Pancreas (tissue), 10 donors: ENCODE data around the gene KBTBD13. TPM values are rescaled to one million over a fixed set of nuclear protein-coding genes. Genes with fewer than 3 reads are reported as not detected.
A peak's percentile ranks its signal among the peaks of the same experiment; 100 is the strongest.

Experiments
- ATAC-seq, 4 donors: fragments of 200-7000 bp; cut with Tn5 transposase; one replicate each; pipeline versions ENCODE4 v1.8.0 to v1.9.1; 2020; ENCODE audit warnings: mild to moderate bottlenecking in 4 of 4, moderate library complexity in 4 of 4
- DNase-seq, 6 donors: peaks; one replicate each; pipeline ENCODE4 v3.0.0-alpha.2; 2020
- FAIRE-seq: peaks from 2 replicates; lab custom pipeline; 2012; peaks lifted over from hg19 to GRCh38; lab: Jason Lieb, UNC
- H3K27ac ChIP-seq, 4 donors: fragments of 200-600 bp; sonication (generic); 1 replicate in 3 of 4; 2 replicates in 1 of 4; pipeline versions ENCODE4 v1.5.0 to v1.8.0; 2020
- H3K27me3 ChIP-seq, 4 donors: fragments of 200-600 bp; one replicate each; pipeline ENCODE4 v1.8.0; 2021
- H3K36me3 ChIP-seq, 3 donors: fragments of 200-600 bp; sonication (generic) in 1 of 3; one replicate each; pipeline versions ENCODE4 v1.5.0 to v1.8.0; 2020 to 2021
- H3K4me1 ChIP-seq, 3 donors: fragments of 200-600 bp; one replicate each; pipeline ENCODE4 v1.8.0; 2021
- H3K4me3 ChIP-seq, 4 donors: fragments of 200-600 bp; sonication (generic) in 2 of 4; one replicate each; pipeline versions ENCODE4 v1.5.0 to v1.8.0; 2020 to 2021
- H3K9me3 ChIP-seq, 4 donors: fragments of 200-600 bp; one replicate each; pipeline ENCODE4 v1.8.0; 2021
- WGBS, 2 donors: extraction: QIAGEN DNeasy Blood & Tissue Kit; methylation state at CpG; one replicate each; pipeline ENCODE4 v1.1.7; 2013; 5-methylcytosine and 5-hydroxymethylcytosine counted together
- intact Hi-C, 3 donors: fragments of 100-400 bp; cut with DNase I; formaldehyde crosslinking; loops; one replicate each; pipeline versions ENCODE4 v1.11.1 to v1.14.2; 2022
- polyA plus RNA-seq, 2 donors: library from polyadenylated mRNA; stranded (reverse); fragments of 200-250 nt; gene quantifications; one replicate each; pipeline ENCODE4 v1.2.3, GENCODE V29; 2013
- total RNA-seq, 6 donors: library from RNA; stranded (reverse); fragmentation: NEBNext Ultra II Directional in 4 of 6; extraction: Animal tissue kit (Norgen Biotek cat#: 25700) in 4 of 6; gene quantifications; one replicate each; pipeline versions ENCODE4 v1.2.1 to v1.2.4, GENCODE V29; 2021 to 2023
- TF ChIP-seq, protein P1 (sequence below), 4 donors: fragments of 200-600 bp; sonication (generic) in 3 of 4; IDR thresholded peaks; one replicate each; pipeline versions ENCODE4 v1.5.0 to v1.8.0; 2021; ENCODE audit warnings: antibody characterized with exemption in 4 of 4
- donor health status: healthy with polysubstance abuse.
- donor health status: DM: no; HTN: no; CAD: no; lungs with moderate emphysema.
- donor health status: DM: no; HTN: no; CAD: no.
- donor health status: control.
- donor health status: control.
- donor health status: Bipolar disorder and iron deficiency.
- donor health status: DM: yes; HTN: yes; CAD: no.
- donor health status: DM: no; HTN: no; CAD: no.
- donor health status: DM: no; HTN: no; CAD: no.
- donor health status: DM: yes; HTN: yes; CAD: no.

The KBTBD13 gene
- total RNA-seq (not detected), polyA plus RNA-seq (not detected)

DNA sequence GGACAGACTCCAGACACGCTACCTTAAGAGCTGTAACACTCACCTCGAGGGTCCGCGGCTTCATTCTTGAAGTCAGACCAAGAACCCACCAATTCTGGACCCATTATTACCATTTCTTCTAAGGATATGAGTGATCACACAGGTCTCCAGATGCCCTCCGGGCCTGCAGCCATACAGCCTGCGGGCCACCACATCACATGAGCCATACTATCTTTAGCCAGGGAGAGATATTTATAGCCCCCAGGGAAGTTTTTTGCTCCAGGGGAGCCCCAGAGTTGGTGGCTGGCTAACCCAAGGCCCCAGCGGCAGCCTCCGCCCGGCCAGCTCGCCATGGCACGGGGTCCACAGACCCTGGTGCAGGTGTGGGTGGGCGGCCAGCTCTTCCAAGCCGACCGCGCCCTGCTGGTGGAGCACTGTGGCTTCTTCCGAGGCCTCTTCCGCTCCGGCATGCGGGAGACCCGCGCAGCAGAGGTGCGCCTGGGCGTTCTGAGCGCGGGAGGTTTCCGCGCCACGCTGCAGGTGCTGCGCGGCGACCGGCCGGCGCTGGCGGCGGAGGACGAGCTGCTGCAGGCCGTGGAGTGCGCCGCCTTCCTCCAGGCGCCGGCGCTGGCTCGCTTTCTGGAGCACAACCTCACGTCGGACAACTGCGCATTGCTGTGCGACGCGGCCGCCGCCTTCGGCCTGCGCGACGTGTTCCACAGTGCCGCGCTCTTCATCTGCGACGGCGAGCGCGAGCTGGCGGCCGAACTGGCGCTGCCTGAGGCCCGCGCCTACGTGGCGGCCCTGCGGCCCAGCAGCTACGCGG lies at the start of gene KBTBD13:
Gene KBTBD13, plus strand, starts transcription at position 261 of the 805 bp plus-strand sequence. Its CDS starts 70 bp downstream, at position 331.
- DNase-seq: peak in 1 of 6 donors; percentile 46
- ATAC-seq: no peak
- Histone ChIP-seq H3K4me1 (no peaks in the 10 kb centered on the region), H3K27me3 (no peaks in the 10 kb centered on the region), H3K27ac (no peak within 1 kb of the TSS), H3K36me3 (no peaks in the 10 kb centered on the region), H3K9me3 (no peaks in the 10 kb centered on the region), H3K4me3 (no peak within 1 kb of the TSS)
- WGBS, 2 donors: 55 to 58% methylated on average over 71 to 73 of the region's 73 CpGs
- FAIRE-seq: no peak
- intact Hi-C loops: no loop called here
- TF ChIP-seq, protein P1, sequence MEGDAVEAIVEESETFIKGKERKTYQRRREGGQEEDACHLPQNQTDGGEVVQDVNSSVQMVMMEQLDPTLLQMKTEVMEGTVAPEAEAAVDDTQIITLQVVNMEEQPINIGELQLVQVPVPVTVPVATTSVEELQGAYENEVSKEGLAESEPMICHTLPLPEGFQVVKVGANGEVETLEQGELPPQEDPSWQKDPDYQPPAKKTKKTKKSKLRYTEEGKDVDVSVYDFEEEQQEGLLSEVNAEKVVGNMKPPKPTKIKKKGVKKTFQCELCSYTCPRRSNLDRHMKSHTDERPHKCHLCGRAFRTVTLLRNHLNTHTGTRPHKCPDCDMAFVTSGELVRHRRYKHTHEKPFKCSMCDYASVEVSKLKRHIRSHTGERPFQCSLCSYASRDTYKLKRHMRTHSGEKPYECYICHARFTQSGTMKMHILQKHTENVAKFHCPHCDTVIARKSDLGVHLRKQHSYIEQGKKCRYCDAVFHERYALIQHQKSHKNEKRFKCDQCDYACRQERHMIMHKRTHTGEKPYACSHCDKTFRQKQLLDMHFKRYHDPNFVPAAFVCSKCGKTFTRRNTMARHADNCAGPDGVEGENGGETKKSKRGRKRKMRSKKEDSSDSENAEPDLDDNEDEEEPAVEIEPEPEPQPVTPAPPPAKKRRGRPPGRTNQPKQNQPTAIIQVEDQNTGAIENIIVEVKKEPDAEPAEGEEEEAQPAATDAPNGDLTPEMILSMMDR (IDR thresholded peaks at IDR 0.05): no peak

DNA sequence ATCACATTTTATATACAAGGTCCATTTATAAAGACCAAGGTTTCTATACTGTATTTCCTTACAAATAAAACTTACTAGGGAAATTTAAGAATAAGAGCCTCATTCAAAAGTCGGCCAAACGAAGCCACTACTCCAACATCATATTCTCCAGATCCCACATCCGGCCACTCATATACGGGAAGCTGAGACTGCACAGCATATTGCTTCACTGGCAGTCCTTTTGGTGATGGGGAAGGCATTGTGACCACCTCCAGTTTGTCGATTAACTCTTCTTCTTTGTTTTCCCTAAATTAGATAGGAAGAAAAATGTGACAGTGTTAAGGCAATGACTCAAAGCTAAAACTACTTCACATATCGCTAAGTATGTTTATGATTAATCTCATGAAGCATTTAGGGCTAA lies 49.8 kb upstream of the KBTBD13 start:
- 88 to 94% methylated on average over 6 of the region's 6 CpGs for WGBS, 2 donors

DNA sequence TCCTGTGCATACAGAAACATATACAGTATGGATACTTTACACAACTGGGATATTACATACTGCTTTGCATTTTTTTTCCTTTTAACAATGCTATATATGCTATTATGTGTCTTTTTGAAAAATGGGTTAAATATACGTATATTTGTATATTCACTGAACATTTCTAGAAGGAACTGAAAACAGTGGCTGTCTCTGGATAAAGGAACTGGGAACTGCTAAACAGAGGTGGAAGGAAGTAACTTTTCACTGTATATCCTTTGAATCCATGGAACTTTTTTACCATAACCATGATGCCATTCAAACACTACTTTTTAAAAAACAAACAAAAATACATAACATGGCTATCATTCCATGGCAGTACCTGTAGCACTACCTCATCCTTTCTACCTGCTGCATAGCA lies 49.0 kb upstream of the KBTBD13 start:
- H3K4me3 ChIP-seq: no peak overlapping the region
- no peaks in the 10 kb centered on the region for H3K36me3 ChIP-seq
- WGBS, 2 donors: 81 to 90% methylated on average over 1 of the region's 1 CpG
- peaks cover 0 to 10% (median 7%) of the 10 kb centered on the region in 3 donors for H3K4me1 ChIP-seq
- DNase-seq (no peak), ATAC-seq (no peak), FAIRE-seq (no peak)
- H3K27me3 ChIP-seq: no peaks in the 10 kb centered on the region
- no peaks in the 10 kb centered on the region for H3K9me3 ChIP-seq
- no peak overlapping the region for H3K27ac ChIP-seq
- intact Hi-C loops: no loop called here
- TF ChIP-seq, protein P1 (IDR thresholded peaks at IDR 0.05): no peak

More for the DNA sequence above, 49.8 kb upstream of the KBTBD13 start:
- FAIRE-seq (no peak), ATAC-seq (no peak), DNase-seq (no peak)
- Histone ChIP-seq H3K36me3 (no peaks in the 10 kb centered on the region), H3K4me1 (peaks cover 0 to 10% (median 10%) of the 10 kb centered on the region in 3 donors), H3K27me3 (no peaks in the 10 kb centered on the region), H3K4me3 (no peak overlapping the region), H3K9me3 (no peaks in the 10 kb centered on the region), H3K27ac (no peak overlapping the region)
- intact Hi-C loops: no loop called here
- TF ChIP-seq, protein P1 (IDR thresholded peaks at IDR 0.05): no peak

DNA sequence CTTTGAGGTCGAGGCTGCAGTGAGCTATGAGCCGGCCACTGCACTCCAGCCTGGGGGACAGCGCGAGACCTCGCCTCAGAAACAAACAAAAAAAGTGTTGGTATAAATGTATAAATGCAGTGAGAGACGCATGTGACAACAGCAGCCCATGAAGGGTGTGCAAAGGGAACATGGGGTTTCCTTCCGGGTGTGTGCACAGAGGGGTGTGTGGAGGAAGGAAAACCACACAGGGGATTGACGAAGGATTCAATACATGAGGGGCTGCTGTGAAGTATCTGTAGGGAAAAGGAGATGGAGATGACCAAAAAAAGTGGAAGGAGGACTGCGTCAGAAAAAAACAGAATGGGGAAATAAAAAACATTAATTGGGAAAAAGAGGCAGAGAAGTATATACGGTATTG lies 48.2 kb upstream of the KBTBD13 start:
- TF ChIP-seq, protein P1 (IDR thresholded peaks at IDR 0.05): no peak
- H3K27me3 ChIP-seq: no peaks in the 10 kb centered on the region
- intact Hi-C loops: no loop called here
- 72 to 77% methylated on average over 10 of the region's 10 CpGs for WGBS, 2 donors
- no peaks in the 10 kb centered on the region for H3K9me3 ChIP-seq
- H3K27ac ChIP-seq: no peak overlapping the region
- peak overlapping the region in 1 of 4 donors; percentile 78 for H3K4me3 ChIP-seq
- FAIRE-seq: no peak
- DNase-seq: no peak
- no peaks in the 10 kb centered on the region for H3K36me3 ChIP-seq
- ATAC-seq: no peak
- H3K4me1 ChIP-seq: peaks cover 0 to 10% (median 7%) of the 10 kb centered on the region in 3 donors
